ENCODE measurements around the gene HECTD1. TPM values are rescaled to one million over a fixed set of nuclear protein-coding genes. Genes with fewer than 3 reads are reported as not detected.
"Not testable (repeated sequence)": the region's sequence is repeated elsewhere in the genome, so short reads cannot be mapped to it uniquely, and the experiment has no call there.

The HECTD1 gene
- total RNA-seq, 1 experiment from 2014 or later = 88.5 TPM

GRCh38 chr14:31232081-31232480 lies 24.5 kb upstream of the HECTD1 start:
- ATAC-seq = no peak
- Mint-ChIP-seq H3K4me1 (peaks cover 9% of the 10 kb centered on the region), H3K4me3 (no peak overlapping the region), H3K36me3 (no peaks in the 10 kb centered on the region), H3K27me3 (ENCODE audit: low read depth) (no peaks in the 10 kb centered on the region), H3K27ac (no peak overlapping the region), H3K9me3 (no peaks in the 10 kb centered on the region)
- DNase-seq (ENCODE audit: low spot score) = no peak
- TF ChIP-seq ARID4B (CRISPR knock-in tag; IDR thresholded peaks at IDR 0.05; ENCODE audit: borderline replicate concordance) (no peak), NFE2L1 (CRISPR knock-in tag; IDR thresholded peaks at IDR 0.05) (no peak), SMAD3 (CRISPR knock-in tag; IDR thresholded peaks at IDR 0.05; ENCODE audit: borderline replicate concordance) (no peak), ATF6 (CRISPR knock-in tag; IDR thresholded peaks at IDR 0.05) (no peak), JAZF1 (CRISPR knock-in tag; IDR thresholded peaks at IDR 0.05) (no peak), TCF7 (CRISPR knock-in tag; IDR thresholded peaks at IDR 0.05; ENCODE audit: low read depth) (no peak), SP1 (CRISPR knock-in tag; conservative IDR thresholded peaks at IDR 0.05) (no peak)
- CTCF ChIA-PET = interaction anchor here (1.1 kb wide), 1 partner anchor 68 kb away, joined by 3 read pairs; no protein-coding TSS in a partner anchor
- POLR2A ChIA-PET = no interaction called here

GRCh38 chr14:31231272-31231671 lies 23.7 kb upstream of the HECTD1 start:
- ATAC-seq; DNase-seq (ENCODE audit: low spot score); H3K9me3 Mint-ChIP-seq; H3K27ac Mint-ChIP-seq; H3K4me3 Mint-ChIP-seq; H3K36me3 Mint-ChIP-seq; H3K27me3 Mint-ChIP-seq (ENCODE audit: low read depth); H3K4me1 Mint-ChIP-seq: not testable (repeated sequence)
- POLR2A ChIA-PET = interaction anchor here (0.9 kb wide), 1 partner anchor 24 kb away, joined by 4 read pairs; the partner anchor contains the start of gene HECTD1
- CTCF ChIA-PET = interaction anchor here (1.1 kb wide), 1 partner anchor 24 kb away, joined by 4 read pairs; the partner anchor contains the start of gene HECTD1

- ChIA-PET POLR2A (interaction anchor here (0.6 kb wide), 1 partner anchor 105 kb away, joined by 3 read pairs; no protein-coding TSS in a partner anchor), CTCF (interaction anchor here (1.1 kb wide), 1 partner anchor 23 kb away, joined by 4 read pairs; the partner anchor contains the start of gene HECTD1)
- H3K4me3 Mint-ChIP-seq = no peak overlapping the region
- H3K27ac Mint-ChIP-seq = no peak overlapping the region
- no peaks in the 10 kb centered on the region for H3K9me3 Mint-ChIP-seq
- peaks cover 6% of the 10 kb centered on the region for H3K4me1 Mint-ChIP-seq
- ATAC-seq = no peak
- no peaks in the 10 kb centered on the region for H3K36me3 Mint-ChIP-seq
- no peak for DNase-seq (ENCODE audit: low spot score)
- no peaks in the 10 kb centered on the region for H3K27me3 Mint-ChIP-seq (ENCODE audit: low read depth)
- no peak for TF ChIP-seq SP1 (CRISPR knock-in tag; conservative IDR thresholded peaks at IDR 0.05)
- no peak for TF ChIP-seq ZNF281 (CRISPR knock-in tag; IDR thresholded peaks at IDR 0.05)
- no peak for TF ChIP-seq NR1H2 (CRISPR knock-in tag; IDR thresholded peaks at IDR 0.05)
- TF ChIP-seq ELF4 (CRISPR knock-in tag; IDR thresholded peaks at IDR 0.05; ENCODE audit: low read depth) = no peak
- no peak for TF ChIP-seq MXD4 (CRISPR knock-in tag; IDR thresholded peaks at IDR 0.05; ENCODE audit: borderline replicate concordance)
- TF ChIP-seq ZNF232 (CRISPR knock-in tag; IDR thresholded peaks at IDR 0.05) = no peak
- TF ChIP-seq ATF1 (CRISPR knock-in tag; IDR thresholded peaks at IDR 0.05) = no peak
- no peak for TF ChIP-seq ESRRA (CRISPR knock-in tag; IDR thresholded peaks at IDR 0.05; ENCODE audit: borderline replicate concordance)
- no peak for TF ChIP-seq SMAD4 (CRISPR knock-in tag; IDR thresholded peaks at IDR 0.05)
- no peak for TF ChIP-seq PREB (CRISPR knock-in tag; IDR thresholded peaks at IDR 0.05; ENCODE audit: borderline replicate concordance)
- TF ChIP-seq ZNF317 (CRISPR knock-in tag; IDR thresholded peaks at IDR 0.05; ENCODE audit: borderline replicate concordance, low read depth) = no peak
- TF ChIP-seq PRDM15 (CRISPR knock-in tag; IDR thresholded peaks at IDR 0.05) = no peak
Measured at GRCh38 chr14:31230573-31230958, 23.0 kb upstream of the HECTD1 start.

All from WTC11 (cell line).